HepG2 (cell line): ENCODE results near the gene RUBCNL. TPM values are rescaled to one million over a fixed set of nuclear protein-coding genes. Genes with fewer than 3 reads are reported as not detected.

Source experiments
- ATAC-seq: fragments of 200-7000 bp; cut with Tn5 transposase; 3 replicates; pipeline ENCODE4 v1.9.1; 2020; ENCODE audit warnings: mild to moderate bottlenecking, moderate library complexity
- BruUV-seq: library from RNA; stranded (reverse); fragments of 400-500 nt; replicated peaks from 2 replicates; lab custom pipeline; 2021; lab: Mats Ljungman, UMichigan
- CTCF ChIA-PET: fragments of 300-600 bp; formaldehyde crosslinking; extraction: SDS; loops from one replicate; lab custom pipeline; 2021; ENCODE audit warnings: low total read pairs, inconsistent platforms, low intra/inter-chr PET ratio; lab: Yijun Ruan, JAX
- POLR2A ChIA-PET: fragments of 350-600 bp; sonication (Branson Sonifier 250); formaldehyde crosslinking; loops from one replicate; lab custom pipeline; 2020; ENCODE audit warnings: antibody characterized with exemption, inconsistent platforms; lab: Yijun Ruan, JAX
- DNase-seq: peaks from one replicate; pipeline ENCODE4 v3.0.0-alpha.2; 2015; ENCODE audit warnings: low spot score
- FAIRE-seq: peaks from 3 replicates; lab custom pipeline; 2011; peaks lifted over from hg19 to GRCh38; lab: Jason Lieb, UNC
- H2AFZ ChIP-seq: one replicate; pipeline ENCODE4 v1.6.1; 2011; ENCODE audit warnings: low read length, inconsistent platforms
- H3K27ac ChIP-seq: fragments of 300-600 bp; 3 replicates; pipeline ENCODE4 v1.8.0; 2011; ENCODE audit warnings: mixed run types, mild to moderate bottlenecking, mixed read lengths, low read length, inconsistent platforms; ENCODE audit not compliant: insufficient read depth; ENCODE audit errors: extremely low read length
- H3K27me3 ChIP-seq, 2 experiments: fragments of 200-600 bp in 1 of 2; 2 replicates in 1 of 2; 3 replicates in 1 of 2; pipeline versions ENCODE4 v1.6.0 to v1.8.0; 2011; ENCODE audit warnings: low read length in 2 of 2, mild to moderate bottlenecking in 2 of 2, moderate library complexity in 2 of 2, inconsistent platforms in 1 of 2; ENCODE audit not compliant: insufficient read depth in 2 of 2, control insufficient read depth in 1 of 2
- H3K36me3 ChIP-seq, 2 experiments: fragments of 200-600 bp in 1 of 2; replicated peaks in 1 of 2; 2 replicates in 1 of 2; 3 replicates in 1 of 2; pipeline versions ENCODE4 v1.5.1 to v1.8.0; 2011; ENCODE audit warnings: low read length in 2 of 2, inconsistent platforms in 1 of 2; ENCODE audit not compliant: insufficient read depth in 2 of 2, control insufficient read depth in 1 of 2
- H3K4me1 ChIP-seq: 2 replicates; pipeline ENCODE4 v1.5.1; 2012; ENCODE audit warnings: low read length, inconsistent platforms; ENCODE audit not compliant: insufficient read depth
- H3K4me2 ChIP-seq: 2 replicates; pipeline ENCODE4 v1.6.0; 2011; ENCODE audit warnings: low read depth, low read length, inconsistent platforms
- H3K4me3 ChIP-seq, 3 experiments: fragments of 200-600 bp in 1 of 3; sonication (generic), shearing (Covaris generic) in 1 of 3; replicated peaks in 1 of 3; 2 replicates each; pipeline ENCODE4 v1.5.1; 2011 to 2016; ENCODE audit warnings: low read length in 3 of 3, inconsistent platforms in 2 of 3, low read depth in 2 of 3, mild to moderate bottlenecking in 2 of 3, control low read depth in 1 of 3, mixed read lengths in 1 of 3; ENCODE audit not compliant: insufficient read depth in 1 of 3
- H3K79me2 ChIP-seq: one replicate; pipeline ENCODE4 v1.6.1; 2011; ENCODE audit warnings: low read length, inconsistent platforms; ENCODE audit not compliant: insufficient read depth
- H3K9ac ChIP-seq: 2 replicates; pipeline ENCODE4 v1.6.0; 2011; ENCODE audit warnings: mild to moderate bottlenecking, low read depth, low read length, inconsistent platforms; ENCODE audit not compliant: insufficient read depth
- H3K9me3 ChIP-seq: 2 replicates; pipeline ENCODE4 v1.5.1; 2012; ENCODE audit warnings: mild to moderate bottlenecking, low read length
- H4K20me1 ChIP-seq: 2 replicates; pipeline ENCODE4 v1.6.0; 2011; ENCODE audit warnings: inconsistent platforms, mild to moderate bottlenecking, low read length, moderate library complexity; ENCODE audit not compliant: insufficient read depth
- ADNP ChIP-seq: sonication (generic); formaldehyde crosslinking; IDR thresholded peaks from 2 replicates; pipeline ENCODE4 v1.4.0; 2020; ENCODE audit warnings: missing genetic modification reagents
- ARNT ChIP-seq: fragments of 450-650 bp; IDR thresholded peaks from 2 replicates; pipeline ENCODE4 v1.6.1; 2017
- BCL3 ChIP-seq: sonication (generic); formaldehyde crosslinking; IDR thresholded peaks from 2 replicates; pipeline ENCODE4 v1.5.1; 2020; ENCODE audit warnings: mild to moderate bottlenecking, missing genetic modification reagents, moderate library complexity
- TBX3 ChIP-seq: fragments of 450-650 bp; IDR thresholded peaks from 2 replicates; pipeline ENCODE4 v1.6.1; 2017; ENCODE audit warnings: antibody characterized with exemption, mild to moderate bottlenecking, inconsistent platforms, borderline replicate concordance
- ZGPAT ChIP-seq: IDR thresholded peaks from 2 replicates; pipeline ENCODE4 v1.6.1; 2016; ENCODE audit warnings: mild to moderate bottlenecking
- ZNF335 ChIP-seq: sonication (generic); formaldehyde crosslinking; IDR thresholded peaks from 2 replicates; pipeline ENCODE4 v1.4.0; 2020; ENCODE audit warnings: missing genetic modification reagents
- ZNF558 ChIP-seq: sonication (generic); formaldehyde crosslinking; IDR thresholded peaks from 2 replicates; pipeline ENCODE4 v1.9.0; 2022; ENCODE audit warnings: mild to moderate bottlenecking, missing genetic modification reagents, borderline replicate concordance
- ZNF660 ChIP-seq: sonication (generic); formaldehyde crosslinking; IDR thresholded peaks from 2 replicates; pipeline ENCODE4 v1.5.1; 2020; ENCODE audit warnings: mild to moderate bottlenecking, low read depth, missing genetic modification reagents, borderline replicate concordance
- ZNF850 ChIP-seq: sonication (generic); formaldehyde crosslinking; conservative IDR thresholded peaks from 2 replicates; pipeline ENCODE4 v1.9.0; 2021; ENCODE audit warnings: mild to moderate bottlenecking, missing genetic modification reagents
- WGBS: methylation state at CpG from one replicate; pipeline ENCODE4 v1.1.6; 2017; ENCODE audit warnings: low lambda C conversion rate; 5-methylcytosine and 5-hydroxymethylcytosine counted together
- in situ Hi-C: cut with HindIII; loops from 2 replicates; pipeline ENCODE4 v1.10.0; 2017; ENCODE audit warnings: low pct_unique_long_range_greater_than_20kb; ENCODE audit not compliant: extremely low pct_ligation_motif_present
- intact Hi-C: fragments of 100-400 bp; cut with micrococcal nuclease; formaldehyde crosslinking; loops from one replicate; pipeline ENCODE4 v1.10.0; 2022; ENCODE audit not compliant: unreplicated experiment
- polyA plus RNA-seq, 8 experiments: library from polyadenylated mRNA; depleted of rRNA in 3 of 8; stranded (reverse) in 7 of 8; unstranded in 1 of 8; fragments of >200 nt; fragmentation: Illumina TruSeq in 4 of 8; extraction: Trizol in 4 of 8; gene quantifications; 2 replicates each; pipeline versions ENCODE4 v1.2.1 to v1.2.3, GENCODE V29; 2011 to 2016; ENCODE audit warnings: low read depth in 4 of 8, missing spikeins in 1 of 8, mixed read lengths in 1 of 8; ENCODE audit not compliant: insufficient read depth in 1 of 8
- total RNA-seq, 5 experiments: library from RNA; depleted of rRNA; stranded (reverse); fragments of >200 nt; fragmentation: Illumina TruSeq; extraction: Trizol; gene quantifications; 2 replicates each; pipeline ENCODE4 v1.2.3, GENCODE V29; 2016; ENCODE audit warnings: low read depth in 1 of 5
- TF ChIP-seq, protein P1 (sequence below): sonication (generic); formaldehyde crosslinking; IDR thresholded peaks from 2 replicates; pipeline ENCODE4 v1.4.0; 2020; ENCODE audit warnings: missing genetic modification reagents

Gene RUBCNL
- total and polyA plus RNA-seq, 2 of the 13 experiments (the other 11 are each of a cell fraction or from before 2014, with no cell fraction given) = not detected

DNA sequence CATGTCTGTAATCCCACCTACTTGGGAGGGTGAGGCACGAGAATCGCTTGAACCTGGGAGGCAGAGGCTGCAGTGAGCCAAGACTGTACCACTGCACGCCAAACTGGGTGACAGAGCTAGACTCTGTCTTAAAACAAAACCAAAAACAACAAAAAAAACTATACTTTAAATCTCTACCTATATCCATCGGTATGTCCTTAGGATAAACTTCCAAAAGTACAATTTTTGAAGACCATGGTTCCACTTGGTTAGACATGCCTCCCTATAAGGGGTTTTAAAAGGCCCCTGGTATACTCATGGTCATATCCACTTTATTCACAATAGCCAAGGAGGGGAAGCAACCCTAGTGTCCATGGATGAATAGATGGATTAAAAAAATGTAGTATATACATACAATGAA, 39.8 kb downstream of the RUBCNL start:
- ChIA-PET CTCF (no interaction called here), POLR2A (no interaction called here)
- ATAC-seq = no peak
- H3K36me3 ChIP-seq = no peaks in the 10 kb centered on the region
- no peak for FAIRE-seq
- 6% methylated on average over 4 of the region's 4 CpGs for WGBS
- intact Hi-C loops = no loop called here
- peaks cover 4 to 15% of the 10 kb centered on the region in 2 experiments; a peak in 4 of 5 replicates for H3K27me3 ChIP-seq
- no peak for DNase-seq
- H3K79me2 ChIP-seq = no peaks in the 10 kb centered on the region
- in situ Hi-C loops = no loop called here
- H3K27ac ChIP-seq = no peak overlapping the region
- H3K4me3 ChIP-seq = no peak overlapping the region
- TF ChIP-seq ZNF558 (no peak), TBX3 (no peak), ADNP (no peak), ZNF660 (CRISPR knock-in tag) (no peak), ARNT (no peak), ZGPAT (CRISPR knock-in tag) (no peak), ZNF850 (CRISPR knock-in tag) (no peak), BCL3 (no peak), ZNF335 (no peak)
- TF ChIP-seq, protein P1, sequence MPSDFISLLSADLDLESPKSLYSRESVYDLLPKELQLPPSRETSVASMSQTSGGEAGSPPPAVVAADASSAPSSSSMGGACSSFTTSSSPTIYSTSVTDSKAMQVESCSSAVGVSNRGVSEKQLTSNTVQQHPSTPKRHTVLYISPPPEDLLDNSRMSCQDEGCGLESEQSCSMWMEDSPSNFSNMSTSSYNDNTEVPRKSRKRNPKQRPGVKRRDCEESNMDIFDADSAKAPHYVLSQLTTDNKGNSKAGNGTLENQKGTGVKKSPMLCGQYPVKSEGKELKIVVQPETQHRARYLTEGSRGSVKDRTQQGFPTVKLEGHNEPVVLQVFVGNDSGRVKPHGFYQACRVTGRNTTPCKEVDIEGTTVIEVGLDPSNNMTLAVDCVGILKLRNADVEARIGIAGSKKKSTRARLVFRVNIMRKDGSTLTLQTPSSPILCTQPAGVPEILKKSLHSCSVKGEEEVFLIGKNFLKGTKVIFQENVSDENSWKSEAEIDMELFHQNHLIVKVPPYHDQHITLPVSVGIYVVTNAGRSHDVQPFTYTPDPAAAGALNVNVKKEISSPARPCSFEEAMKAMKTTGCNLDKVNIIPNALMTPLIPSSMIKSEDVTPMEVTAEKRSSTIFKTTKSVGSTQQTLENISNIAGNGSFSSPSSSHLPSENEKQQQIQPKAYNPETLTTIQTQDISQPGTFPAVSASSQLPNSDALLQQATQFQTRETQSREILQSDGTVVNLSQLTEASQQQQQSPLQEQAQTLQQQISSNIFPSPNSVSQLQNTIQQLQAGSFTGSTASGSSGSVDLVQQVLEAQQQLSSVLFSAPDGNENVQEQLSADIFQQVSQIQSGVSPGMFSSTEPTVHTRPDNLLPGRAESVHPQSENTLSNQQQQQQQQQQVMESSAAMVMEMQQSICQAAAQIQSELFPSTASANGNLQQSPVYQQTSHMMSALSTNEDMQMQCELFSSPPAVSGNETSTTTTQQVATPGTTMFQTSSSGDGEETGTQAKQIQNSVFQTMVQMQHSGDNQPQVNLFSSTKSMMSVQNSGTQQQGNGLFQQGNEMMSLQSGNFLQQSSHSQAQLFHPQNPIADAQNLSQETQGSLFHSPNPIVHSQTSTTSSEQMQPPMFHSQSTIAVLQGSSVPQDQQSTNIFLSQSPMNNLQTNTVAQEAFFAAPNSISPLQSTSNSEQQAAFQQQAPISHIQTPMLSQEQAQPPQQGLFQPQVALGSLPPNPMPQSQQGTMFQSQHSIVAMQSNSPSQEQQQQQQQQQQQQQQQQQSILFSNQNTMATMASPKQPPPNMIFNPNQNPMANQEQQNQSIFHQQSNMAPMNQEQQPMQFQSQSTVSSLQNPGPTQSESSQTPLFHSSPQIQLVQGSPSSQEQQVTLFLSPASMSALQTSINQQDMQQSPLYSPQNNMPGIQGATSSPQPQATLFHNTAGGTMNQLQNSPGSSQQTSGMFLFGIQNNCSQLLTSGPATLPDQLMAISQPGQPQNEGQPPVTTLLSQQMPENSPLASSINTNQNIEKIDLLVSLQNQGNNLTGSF (CRISPR knock-in tag) = no peak
- H3K4me1 ChIP-seq = no peaks in the 10 kb centered on the region
- no peaks in the 10 kb centered on the region for H4K20me1 ChIP-seq
- no peak overlapping the region for H3K4me2 ChIP-seq
- no TSS peak for BruUV-seq
- H3K9ac ChIP-seq = no peak overlapping the region
- no peak overlapping the region for H2AFZ ChIP-seq
- H3K9me3 ChIP-seq = no peaks in the 10 kb centered on the region; the same call in 1 of the 2 replicates
